ENCODE measurements around the gene TRIP4. TPM values are rescaled to one million over a fixed set of nuclear protein-coding genes. Genes with fewer than 3 reads are reported as not detected.
"Not testable (repeated sequence)": the region's sequence is repeated elsewhere in the genome, so short reads cannot be mapped to it uniquely, and the experiment has no call there.

Gene TRIP4
- total RNA-seq = 16.0 TPM
- long read RNA-seq, transcript TRIP4-201 (13 exons, 2,045 nt) = major isoform, 22 of 27 reads
- long read RNA-seq, partial matches to known transcripts = 1 of 27 reads
- long read RNA-seq, other reads (novel, unspliced or antisense) = 4 of 27 reads

- DNase-seq (ENCODE audit: low spot score) = peak; percentile 98
- intact Hi-C loops (cut with DNase I) = loop anchor here (1.0 to 2.0 kb wide), 3 partner anchors 31 to 225 kb away; partner anchors contain the start of genes CSNK1G1, PPIB and ZNF609
Observed at GRCh38 chr15:64387562-64388168, at the start of gene TRIP4. TRIP4 (plus strand) TSS chr15:64387836; CDS start chr15:64387864, 28 bp downstream.

GRCh38 chr15:64340355-64340754 is 47.3 kb upstream of the TRIP4 start:
- intact Hi-C loops (cut with DNase I) = no loop called here

GRCh38 chr15:64341961-64342360 is 45.7 kb upstream of the TRIP4 start:
- intact Hi-C loops (cut with DNase I) = no loop called here
- no peak for DNase-seq (ENCODE audit: low spot score)

More at GRCh38 chr15:64340355-64340754, 47.3 kb upstream of the TRIP4 start:
- no peak for DNase-seq (ENCODE audit: low spot score)

GRCh38 chr15:64343222-64343621 is 44.4 kb upstream of the TRIP4 start:
- intact Hi-C loops (cut with DNase I) = no loop called here

GRCh38 chr15:64343841-64344240 is 43.8 kb upstream of the TRIP4 start:
- intact Hi-C loops (cut with DNase I) = no loop called here
- DNase-seq (ENCODE audit: low spot score) = no peak

More at GRCh38 chr15:64343222-64343621, 44.4 kb upstream of the TRIP4 start:
- DNase-seq (ENCODE audit: low spot score) = no peak

GRCh38 chr15:64344651-64345294 is 42.9 kb upstream of the TRIP4 start:
- DNase-seq (ENCODE audit: low spot score) = no peak
- intact Hi-C loops (cut with DNase I) = no loop called here

- intact Hi-C loops (cut with DNase I); DNase-seq (ENCODE audit: low spot score): not testable (repeated sequence)
Observed at GRCh38 chr15:64346242-64346641, 41.4 kb upstream of the TRIP4 start.

GRCh38 chr15:64348455-64348854 is 39.2 kb upstream of the TRIP4 start:
- intact Hi-C loops (cut with DNase I) = no loop called here
- no peak for DNase-seq (ENCODE audit: low spot score)

GRCh38 chr15:64349375-64349774 is 38.3 kb upstream of the TRIP4 start:
- no peak for DNase-seq (ENCODE audit: low spot score)
- intact Hi-C loops (cut with DNase I) = no loop called here

GRCh38 chr15:64351265-64351664 is 36.4 kb upstream of the TRIP4 start:
- intact Hi-C loops (cut with DNase I) = no loop called here
- DNase-seq (ENCODE audit: low spot score) = no peak

- intact Hi-C loops (cut with DNase I) = loop anchor here (5.0 kb wide), 1 partner anchor 148 kb away; no protein-coding TSS in a partner anchor
- DNase-seq (ENCODE audit: low spot score) = no peak
Observed at GRCh38 chr15:64354688-64355344, 32.8 kb upstream of the TRIP4 start.

GRCh38 chr15:64355348-64355943 is 32.2 kb upstream of the TRIP4 start:
- no peak for DNase-seq (ENCODE audit: low spot score)
- intact Hi-C loops (cut with DNase I) = loop anchor here (5.0 kb wide), 1 partner anchor 148 kb away; no protein-coding TSS in a partner anchor

GRCh38 chr15:64355944-64356709 is 31.5 kb upstream of the TRIP4 start, which contains the start of gene CSNK1G1:
CSNK1G1 (minus strand) TSS chr15:64356173; CDS start chr15:64300499, 55,674 bp downstream.
- peak; percentile 96 for DNase-seq (ENCODE audit: low spot score)
- intact Hi-C loops (cut with DNase I) = loop anchor here (1.0 to 5.0 kb wide), 2 partner anchors 32 to 149 kb away; no protein-coding TSS in a partner anchor

- DNase-seq (ENCODE audit: low spot score) = no peak
- intact Hi-C loops (cut with DNase I) = loop anchor here (1.0 to 5.0 kb wide), 2 partner anchors 32 to 149 kb away; no protein-coding TSS in a partner anchor
Observed at GRCh38 chr15:64356710-64357040, 31.0 kb upstream of the TRIP4 start.

- no peak for DNase-seq (ENCODE audit: low spot score)
- intact Hi-C loops (cut with DNase I) = no loop called here
Observed at GRCh38 chr15:64361259-64361658, 26.4 kb upstream of the TRIP4 start.

- intact Hi-C loops (cut with DNase I) = no loop called here
Observed at GRCh38 chr15:64369078-64369607, 18.5 kb upstream of the TRIP4 start.

GRCh38 chr15:64371383-64371782 is 16.3 kb upstream of the TRIP4 start:
- intact Hi-C loops (cut with DNase I); DNase-seq (ENCODE audit: low spot score): not testable (repeated sequence)

More at GRCh38 chr15:64369078-64369607, 18.5 kb upstream of the TRIP4 start:
- no peak for DNase-seq (ENCODE audit: low spot score)

- intact Hi-C loops (cut with DNase I) = no loop called here
- DNase-seq (ENCODE audit: low spot score) = no peak
Observed at GRCh38 chr15:64373360-64373759, 14.3 kb upstream of the TRIP4 start.
